Stimulated activated CD4-positive, alpha-beta T cell treated with anti-CD3 and anti-CD28 coated beads, Interleukin-4, amount 100 ng/mL, for 48 hours (primary cell): Measurements from ENCODE around the gene CERT1.
"Not testable (repeated sequence)": the region's sequence is repeated elsewhere in the genome, so short reads cannot be mapped to it uniquely, and the experiment has no call there.

ENCODE experiments used
- DNase-seq, 2 donors: peaks; one replicate each; pipeline ENCODE4 v3.0.0-alpha.2; 2020; ENCODE audit warnings: low read depth in 2 of 2

The CERT1 gene

DNA sequence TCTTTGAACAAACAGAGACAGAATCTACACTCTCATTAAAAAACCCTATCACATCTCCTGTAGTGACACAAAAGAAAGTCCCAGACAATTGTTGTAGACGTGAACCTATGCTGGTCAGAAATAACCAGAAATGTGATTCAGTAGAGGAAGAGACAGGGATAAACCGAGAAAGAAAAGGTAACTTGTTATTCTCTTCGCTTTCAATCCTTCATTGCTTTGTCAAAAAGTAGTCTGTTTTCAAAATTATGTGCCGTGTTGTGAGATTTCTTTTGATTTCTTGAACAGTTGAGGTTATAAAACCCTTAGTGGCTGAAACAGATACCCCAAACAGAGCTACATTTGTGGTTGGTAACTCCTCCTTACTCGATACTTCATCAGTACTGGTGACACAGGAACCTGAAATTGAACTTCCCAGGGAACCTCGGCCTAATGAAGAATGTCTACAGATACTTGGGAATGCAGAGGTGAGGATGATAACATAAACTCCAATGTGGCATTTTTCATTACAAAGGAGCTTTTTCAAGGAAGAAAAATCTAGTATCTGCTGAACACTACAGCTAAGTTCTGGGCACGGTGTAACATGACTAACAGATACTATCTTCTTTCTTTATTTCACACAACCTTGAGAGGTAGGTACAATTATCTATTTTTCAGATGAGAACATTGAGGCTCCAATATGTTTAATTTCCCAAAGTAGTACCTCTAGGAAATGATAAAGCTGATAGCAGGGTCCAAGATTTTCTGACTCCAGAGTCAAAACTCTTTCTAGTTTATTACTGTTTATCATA, 160.1 kb downstream of the CERT1 start:
- DNase-seq = peak in 1 of 2 donors; percentile 2

DNA sequence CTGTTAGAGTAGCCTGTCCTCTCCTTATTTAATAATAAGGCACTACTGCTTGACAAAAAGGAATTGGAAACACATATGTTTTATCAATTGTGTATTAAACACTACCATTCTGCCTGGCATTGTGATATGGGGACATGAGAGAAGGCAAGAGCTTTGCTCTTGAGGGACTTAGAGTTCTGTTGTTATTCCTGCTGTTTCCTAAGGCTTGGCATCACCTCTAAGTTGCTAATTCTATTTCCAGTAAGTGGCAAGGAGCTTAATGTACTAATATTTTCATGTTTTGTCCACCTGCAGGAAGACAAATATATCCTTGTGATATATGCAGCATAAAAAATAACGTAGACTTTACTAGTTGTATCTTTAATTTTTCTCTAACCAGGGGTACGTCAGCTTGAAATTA, 161.8 kb downstream of the CERT1 start:
- no peak for DNase-seq

DNA sequence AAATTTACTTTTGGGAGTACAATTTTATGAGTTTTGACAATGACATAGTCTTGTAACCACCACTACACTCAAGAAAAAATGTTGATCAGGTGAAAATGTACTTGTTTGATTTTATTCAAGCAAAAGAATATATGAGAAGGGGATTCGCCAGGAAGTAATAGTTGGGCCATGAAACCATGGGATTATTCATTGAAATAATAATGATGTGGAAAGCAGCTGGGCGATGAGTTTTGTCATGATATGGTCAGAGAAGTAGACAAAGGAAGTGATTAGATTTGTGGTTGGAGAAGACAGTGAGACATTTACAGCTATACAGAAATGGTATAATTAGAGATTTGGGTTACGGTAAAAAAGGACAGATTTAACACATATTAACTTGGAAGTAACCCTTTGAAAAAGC, 163.2 kb downstream of the CERT1 start:
- DNase-seq = no peak

DNA sequence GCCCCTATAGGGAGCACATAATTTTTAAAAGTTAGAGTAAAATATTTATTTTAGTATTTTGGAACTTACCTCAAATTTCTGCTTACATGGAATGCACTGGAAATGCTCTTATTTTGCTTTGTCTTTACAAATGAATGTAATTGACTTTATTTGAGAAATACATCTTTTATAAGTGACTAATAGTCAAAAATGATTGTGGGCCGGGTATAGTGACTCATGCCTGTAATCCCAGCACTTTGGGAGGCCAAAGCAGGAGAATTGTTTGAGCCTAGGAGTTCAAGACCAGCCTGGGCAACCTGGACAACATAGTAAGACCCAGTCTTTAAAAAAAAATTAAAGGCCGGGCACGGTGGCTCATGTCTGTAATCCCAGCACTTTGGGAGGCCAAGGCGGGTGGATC, 168.6 kb downstream of the CERT1 start:
- no peak for DNase-seq

DNA sequence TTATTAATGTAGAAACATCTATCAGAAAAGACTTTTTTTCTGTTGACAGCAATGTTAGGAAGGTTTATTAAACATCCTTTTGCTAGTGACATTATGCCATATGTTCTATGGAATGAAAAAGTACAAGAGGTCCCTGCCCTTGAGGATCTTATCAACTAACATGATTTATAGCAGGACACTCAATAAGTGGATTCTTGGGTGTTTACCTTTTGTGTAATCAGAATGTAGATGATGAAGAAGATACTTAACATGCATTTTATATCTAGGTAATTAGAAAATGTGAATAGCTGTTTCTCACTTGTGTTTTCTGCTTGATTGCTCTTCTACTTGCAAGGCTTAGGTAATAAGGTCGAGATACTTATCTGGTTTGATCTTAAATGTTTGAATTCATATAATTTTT, 169.5 kb downstream of the CERT1 start:
- DNase-seq = no peak

DNA sequence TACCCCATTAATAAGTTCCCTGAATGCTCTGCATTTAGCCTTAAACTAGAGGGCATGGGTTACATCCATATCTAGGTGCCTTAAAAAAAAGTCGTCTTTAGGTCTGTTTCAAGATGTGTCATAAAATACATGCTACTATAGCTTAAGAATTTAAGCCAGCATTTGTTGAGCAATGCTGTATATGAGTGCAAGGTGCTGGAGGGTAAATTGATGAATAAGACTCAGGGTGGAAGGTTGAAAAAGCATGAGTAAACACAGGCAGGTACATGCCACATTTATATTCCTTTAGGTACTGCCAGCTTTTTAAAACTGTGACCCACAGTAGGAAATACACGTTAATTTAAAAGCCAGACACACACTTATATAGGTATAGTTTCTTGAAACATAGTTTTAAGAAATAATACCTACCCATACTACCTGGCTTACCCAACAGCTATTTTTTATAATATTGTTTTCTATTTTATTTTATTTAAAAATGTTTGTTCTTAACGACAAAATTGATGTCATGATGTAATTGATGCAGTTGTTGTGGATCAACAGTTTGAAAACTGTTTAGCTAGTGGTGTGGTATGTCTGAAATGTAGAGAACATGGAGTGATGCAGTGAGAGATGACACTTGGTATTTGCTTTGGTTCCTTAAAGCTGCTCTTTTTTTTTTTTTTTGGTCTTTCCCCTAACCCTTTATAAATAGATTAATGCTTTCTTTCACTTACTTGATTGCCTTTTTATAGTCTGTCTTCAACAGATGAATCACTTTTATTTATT, 170.5 kb downstream of the CERT1 start:
- DNase-seq = no peak

DNA sequence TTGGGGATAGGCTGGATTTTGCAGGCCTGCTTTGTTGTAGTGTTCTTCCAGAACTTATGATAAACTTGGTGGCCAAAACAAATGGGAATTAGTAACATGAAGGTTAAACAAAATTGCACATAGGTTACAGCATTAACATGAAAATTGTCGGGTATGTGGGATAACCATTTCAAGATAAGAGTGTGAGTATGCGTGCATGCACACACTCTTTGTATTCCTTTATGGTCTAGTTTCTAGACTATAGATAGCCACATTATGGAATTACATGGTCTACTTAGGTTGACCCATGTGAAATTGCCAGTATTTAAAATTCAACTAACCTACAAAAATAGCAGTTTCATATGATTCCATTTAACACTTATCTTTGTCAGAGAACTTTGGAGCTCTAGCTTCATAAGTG, 173.0 kb downstream of the CERT1 start:
- DNase-seq = no peak

DNA sequence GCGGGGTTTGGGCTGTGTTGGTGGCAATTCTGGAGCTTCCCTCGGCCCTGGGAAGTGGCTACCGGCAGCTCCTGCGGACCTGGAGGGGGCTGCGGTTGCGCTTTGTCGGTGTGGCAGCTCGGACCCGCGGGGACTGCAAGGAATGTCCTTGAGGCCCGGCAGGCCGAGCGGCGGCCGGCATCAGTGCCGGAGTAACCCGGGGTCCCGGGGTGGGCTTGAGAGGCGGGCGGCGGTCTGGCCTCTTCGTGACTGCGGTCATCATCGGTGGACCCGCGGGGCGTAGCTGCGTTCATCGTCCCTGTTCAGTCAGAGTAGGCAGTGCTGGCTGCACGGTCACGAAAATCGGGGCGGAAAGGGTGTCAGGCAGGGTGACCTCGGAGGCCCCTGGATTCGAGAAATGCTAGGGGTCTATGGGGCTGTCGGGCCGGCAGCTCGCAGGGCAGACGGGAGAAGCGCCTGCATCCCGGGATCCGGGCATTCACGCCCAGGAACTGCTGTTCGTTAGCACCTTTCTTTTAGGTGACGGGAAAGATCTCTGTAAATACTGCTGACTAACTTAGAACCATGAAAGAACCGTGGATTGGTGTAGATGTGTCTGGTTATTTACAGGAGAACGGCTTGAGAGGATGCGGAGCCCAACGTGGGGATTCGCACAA, 173.9 kb downstream of the CERT1 start:
- DNase-seq = peak; percentile 27

DNA sequence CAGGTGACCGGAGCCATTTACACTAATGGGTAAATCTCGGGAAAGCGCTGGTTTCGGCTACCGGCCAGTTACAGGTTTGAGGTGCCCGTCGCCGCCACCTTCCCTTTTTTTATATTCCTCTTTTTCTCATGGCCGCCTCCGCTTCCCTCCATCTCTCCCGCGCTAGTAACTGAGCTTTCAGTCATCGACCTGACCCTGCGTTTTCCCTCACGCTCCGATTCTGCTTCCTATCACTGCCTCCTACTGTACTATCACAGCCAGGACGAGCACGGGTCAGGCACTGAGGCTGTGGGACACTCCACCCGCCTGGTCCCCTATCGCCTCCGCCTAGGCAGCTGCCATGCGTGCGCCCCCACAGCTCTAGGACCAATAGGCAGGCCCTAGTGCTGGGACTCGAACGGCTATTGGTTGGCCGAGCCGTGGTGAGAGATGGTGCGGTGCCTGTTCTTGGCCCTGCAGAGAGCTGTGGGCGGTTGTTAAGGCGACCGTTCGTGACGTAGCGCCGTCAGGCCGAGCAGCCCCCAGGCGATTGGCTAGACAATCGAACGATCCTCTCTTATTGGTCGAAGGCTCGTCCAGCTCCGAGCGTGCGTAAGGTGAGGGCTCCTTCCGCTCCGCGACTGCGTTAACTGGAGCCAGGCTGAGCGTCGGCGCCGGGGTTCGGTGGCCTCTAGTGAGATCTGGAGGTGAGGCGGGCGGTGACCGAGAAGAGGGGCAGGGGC, 174.7 kb downstream of the CERT1 start, which contains the start of gene HMGCR:
Gene HMGCR, plus strand, starts transcription at position 606 of the 722 bp plus-strand sequence. CDS start 5,386 bp downstream, outside the sequence.
- DNase-seq = peak; percentile 92 to 97

DNA sequence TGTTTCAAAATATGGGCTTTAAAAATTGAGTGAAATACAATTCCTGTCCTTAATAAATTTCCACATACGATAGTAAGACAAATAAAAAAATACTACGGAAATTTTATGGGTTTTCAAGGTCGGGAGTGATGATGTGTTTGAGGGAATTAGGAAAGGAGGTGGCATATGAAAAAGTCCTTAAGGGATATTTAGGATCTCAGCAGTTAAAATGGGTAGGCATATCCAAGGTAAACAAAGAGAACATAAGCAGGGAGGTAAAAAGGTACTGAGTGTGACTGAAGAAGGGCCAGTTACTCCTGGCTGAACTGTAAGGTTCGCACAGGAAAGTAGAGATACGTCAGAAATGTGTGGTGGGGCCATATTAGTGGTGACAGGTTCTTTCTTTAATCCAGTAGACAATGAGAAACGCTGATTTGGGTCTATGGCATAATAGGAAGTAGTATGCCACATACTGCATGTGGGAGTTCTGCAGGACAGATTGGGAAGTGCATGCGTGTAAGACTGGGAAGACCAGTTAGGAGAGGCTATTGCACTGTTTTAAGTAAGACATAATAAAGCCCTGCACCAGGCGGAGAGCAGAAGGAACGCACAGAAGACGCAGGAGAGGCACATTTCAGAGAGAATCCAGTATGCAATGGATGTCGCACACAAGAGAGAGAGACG, 175.3 kb downstream of the CERT1 start:
- no peak for DNase-seq

DNA sequence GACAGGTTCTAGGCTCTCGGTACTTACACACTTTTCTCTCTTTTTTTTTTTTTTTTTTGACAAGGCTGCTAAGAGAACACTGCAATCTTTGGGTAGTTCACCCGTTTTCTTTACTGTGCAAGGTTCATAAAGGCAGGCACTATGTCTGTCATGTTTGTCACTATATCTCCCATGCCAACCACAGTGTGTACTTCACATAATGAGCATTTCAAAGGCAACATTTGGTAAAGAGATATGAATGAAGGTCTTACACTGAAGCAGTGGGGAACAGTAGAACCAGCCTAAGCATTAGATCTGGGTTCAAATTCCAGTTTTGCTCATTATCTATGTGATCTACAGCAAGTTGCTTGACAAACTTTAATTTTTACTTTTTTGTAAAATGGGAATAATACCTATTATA, 175.9 kb downstream of the CERT1 start:
- DNase-seq = no peak

DNA sequence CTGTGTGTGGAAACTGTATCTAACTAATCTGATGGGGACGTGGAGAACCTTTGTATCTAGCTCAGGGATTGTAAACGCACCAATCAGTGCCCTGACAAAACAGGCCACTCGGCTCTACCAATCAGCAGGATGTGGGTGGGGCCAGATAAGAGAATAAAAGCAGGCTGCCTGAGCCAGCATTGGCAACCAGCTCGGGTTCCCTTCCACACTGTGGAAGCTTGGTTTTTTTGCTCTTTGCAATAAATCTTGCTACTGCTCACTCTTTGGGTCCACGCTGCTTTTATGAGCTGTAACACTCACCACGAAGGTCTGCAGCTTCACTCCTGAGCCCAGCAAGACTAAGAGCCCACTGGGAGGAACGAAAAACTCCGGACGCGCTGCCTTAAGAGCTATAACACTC, 177.0 kb downstream of the CERT1 start:
- not testable (repeated sequence) for DNase-seq

DNA sequence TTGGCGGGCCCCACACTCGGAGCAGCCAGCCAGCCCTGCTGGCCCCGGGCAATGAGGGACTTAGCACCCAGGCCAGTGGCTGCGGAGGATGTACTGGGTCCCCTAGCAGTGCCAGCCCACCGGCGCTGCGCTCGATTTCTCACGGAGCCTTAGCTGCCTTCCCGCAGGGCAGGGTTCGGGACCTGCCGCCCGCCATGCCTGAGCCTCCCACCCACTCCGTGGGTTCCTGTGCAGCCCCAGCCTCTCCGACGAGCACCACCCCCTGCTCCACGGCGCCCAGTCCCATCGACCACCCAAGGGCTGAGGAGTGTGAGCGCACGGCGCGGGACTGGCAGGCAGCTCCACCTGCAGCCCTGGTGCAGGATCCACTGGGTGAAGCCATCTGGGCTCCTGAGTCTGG, 177.7 kb downstream of the CERT1 start:
- DNase-seq = not testable (repeated sequence)

DNA sequence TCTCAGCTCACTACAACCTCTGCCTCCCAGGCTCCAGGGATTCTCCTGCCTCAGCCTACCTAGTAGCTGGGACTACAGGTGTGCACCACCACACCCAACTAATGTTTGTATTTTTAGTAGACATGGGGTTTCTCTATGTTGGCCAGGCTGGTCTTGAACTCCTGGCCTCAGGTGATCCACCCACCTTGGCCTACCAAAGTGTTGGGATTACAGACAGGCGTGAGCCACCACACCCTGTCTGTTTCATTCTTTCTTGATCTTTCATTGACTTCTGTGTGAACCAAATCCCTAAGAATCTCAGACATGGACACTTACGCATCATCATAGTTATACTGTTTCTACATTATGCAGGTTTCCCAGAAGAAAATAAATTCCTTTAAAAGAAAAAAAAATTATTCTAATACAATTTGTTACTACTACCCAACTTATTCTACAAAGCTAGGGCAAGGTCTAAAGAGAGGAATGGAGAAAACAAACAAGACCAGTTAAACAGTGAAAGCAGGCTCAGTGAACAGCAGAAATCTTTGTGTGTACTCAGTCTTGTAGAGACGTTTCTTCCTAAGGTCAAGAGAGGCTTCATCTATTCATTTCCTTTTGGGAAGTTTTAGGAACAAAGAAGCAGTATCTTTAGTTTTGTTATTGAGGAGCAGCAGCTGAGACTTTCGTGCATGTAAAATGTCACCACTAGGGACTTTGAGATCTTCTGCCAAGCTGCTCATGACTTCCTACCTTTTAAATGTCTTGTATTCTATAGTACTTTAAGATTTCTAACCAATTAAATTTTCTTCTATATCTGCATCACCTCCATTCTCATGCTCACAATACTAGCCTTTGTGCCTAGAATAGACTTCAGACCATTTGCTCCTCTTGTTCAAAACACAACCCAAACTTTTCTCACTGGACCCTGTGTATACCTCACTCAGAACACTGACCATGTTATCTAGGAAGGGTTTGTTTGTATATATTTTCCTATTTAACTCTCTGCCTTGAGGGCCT, 180.0 kb downstream of the CERT1 start:
- no peak for DNase-seq

DNA sequence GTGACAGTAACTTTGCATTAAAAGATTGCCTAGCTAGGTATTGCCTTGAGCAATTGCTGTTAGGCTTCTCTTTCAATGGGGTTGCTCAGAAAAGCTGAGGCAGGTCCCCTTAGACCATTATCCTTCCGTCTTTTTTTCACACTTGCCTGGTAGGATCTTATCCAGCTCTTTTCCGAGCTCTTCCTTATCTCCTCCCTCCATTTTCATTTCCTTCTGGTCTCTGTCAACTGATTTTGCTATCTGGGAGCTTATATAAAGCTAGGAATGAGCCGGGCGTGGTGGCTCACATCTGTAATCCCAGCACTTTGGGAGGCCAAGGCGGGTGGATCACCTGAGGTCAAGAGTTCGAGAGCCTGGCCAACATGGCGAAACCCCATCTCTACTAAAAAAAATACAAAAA, 181.0 kb downstream of the CERT1 start:
- no peak for DNase-seq
